GM21447 (cell line): ENCODE data around the gene ARHGAP26.
A peak's percentile ranks its signal among the peaks of the same experiment; 100 is the strongest.

Experiments
- ATAC-seq: cut with Tn5 transposase; IDR thresholded peaks from one replicate; pipeline ENCODE4 v1.9.1; 2021; ENCODE audit not compliant: unreplicated experiment

Gene ARHGAP26

DNA sequence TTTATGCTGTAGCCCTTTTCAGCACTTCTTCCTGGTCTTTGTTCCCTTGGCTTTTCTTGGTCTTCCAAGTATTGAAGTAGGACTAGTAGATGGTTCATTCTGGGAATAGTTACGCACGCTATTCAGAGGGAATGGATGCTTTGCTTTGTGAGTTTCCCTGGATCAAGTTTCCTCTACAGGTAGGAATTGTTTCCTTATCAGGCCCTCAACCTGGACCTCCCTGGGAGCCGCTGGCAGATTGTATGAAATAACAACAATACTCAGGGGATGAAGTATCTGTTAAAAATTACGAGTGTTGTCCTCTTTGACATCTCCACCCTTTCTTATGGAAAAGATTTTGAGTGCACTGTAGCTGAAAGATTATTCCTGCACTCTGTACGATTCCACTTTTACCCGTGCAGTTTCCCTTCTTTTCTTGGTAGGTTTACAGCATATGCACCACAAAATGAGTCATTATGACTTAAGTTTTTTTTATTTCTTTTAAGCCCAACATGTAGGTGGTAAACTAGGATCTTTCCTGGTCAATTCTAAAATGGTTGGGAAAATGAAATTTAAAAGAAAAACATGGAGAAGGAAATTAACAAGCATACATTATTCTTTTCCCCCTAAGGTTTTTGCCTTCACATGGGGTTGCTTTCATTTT is 57.9 kb downstream of the ARHGAP26 start:
- ATAC-seq = no peak

GRCh38 chr5:142828797-142829535 is 58.8 kb downstream of the ARHGAP26 start:
- no peak for ATAC-seq

DNA sequence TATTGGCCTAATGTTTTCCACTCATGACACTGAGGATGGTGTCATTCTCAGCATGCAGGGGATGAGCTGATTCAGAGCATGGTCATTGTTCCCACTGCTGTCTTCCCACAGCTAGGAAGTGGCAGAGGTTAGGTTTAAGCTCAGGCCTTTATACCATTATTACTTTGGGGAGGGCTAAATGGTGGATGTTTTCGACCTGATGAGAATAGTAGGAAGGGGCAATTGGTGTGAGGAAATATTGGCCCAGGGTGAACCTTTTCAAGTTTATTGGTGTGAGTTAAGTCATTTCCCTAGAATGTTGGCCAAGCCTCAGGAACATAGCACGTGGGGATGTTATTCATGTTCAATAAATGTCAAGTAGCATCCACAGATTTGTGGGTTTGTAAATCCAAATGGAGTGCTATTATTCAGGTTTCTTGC is 59.6 kb downstream of the ARHGAP26 start:
- ATAC-seq = no peak

DNA sequence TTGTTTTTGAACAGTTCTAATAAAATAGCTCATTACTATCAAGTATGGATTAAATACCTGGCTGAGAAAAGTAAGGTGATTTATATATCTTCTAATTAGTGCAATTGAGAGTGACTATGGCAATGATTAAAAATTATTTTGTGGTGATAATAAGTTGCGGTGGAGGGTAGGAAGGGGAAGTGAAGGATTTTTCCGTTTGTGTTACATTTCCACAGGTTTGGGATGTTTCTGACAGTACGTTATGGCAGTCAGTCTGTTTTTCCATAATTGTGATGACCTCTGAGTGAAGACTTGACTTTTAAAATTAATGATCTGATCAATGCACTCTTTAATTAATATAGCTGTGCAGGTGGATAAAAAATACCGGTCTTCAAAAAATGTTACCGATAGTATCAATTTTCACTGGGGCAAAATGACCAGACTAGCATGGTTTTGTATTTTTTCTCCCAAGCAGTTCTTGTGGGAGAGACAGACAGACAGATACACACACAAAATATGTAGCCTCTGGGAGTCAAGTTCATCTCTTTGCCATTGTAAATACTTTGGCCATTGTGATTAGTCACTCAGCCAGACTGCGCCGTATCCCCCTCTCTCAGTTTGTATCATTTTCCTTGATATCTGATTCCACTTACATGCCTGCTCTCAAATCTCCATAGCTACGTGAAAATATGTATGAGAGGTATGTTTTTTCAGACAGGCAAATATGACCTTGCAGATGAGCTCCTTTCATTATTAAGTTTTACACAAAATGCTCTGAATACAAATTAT is 60.2 kb downstream of the ARHGAP26 start:
- no peak for ATAC-seq

GRCh38 chr5:142831009-142831383 is 60.8 kb downstream of the ARHGAP26 start:
- no peak for ATAC-seq

DNA sequence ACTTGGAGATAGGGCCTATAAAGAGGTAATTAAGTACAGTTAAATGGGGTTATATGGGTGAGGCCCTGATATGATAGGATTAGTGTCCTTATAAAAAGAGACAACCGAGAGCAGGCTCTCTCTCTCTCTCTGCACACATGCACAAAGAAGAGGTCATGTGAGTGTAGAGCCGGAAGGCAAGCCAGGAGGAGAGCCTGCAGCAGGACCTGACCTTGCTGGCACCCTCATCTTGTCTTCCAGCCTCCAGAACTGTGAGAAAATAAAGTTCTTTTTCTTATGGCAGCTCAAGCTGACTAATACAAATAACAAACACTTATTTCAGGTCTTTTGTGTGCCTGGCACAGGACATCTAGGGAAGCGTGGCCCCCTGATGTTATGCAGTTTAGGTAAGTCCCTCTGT is 62.1 kb downstream of the ARHGAP26 start:
- ATAC-seq = no peak

DNA sequence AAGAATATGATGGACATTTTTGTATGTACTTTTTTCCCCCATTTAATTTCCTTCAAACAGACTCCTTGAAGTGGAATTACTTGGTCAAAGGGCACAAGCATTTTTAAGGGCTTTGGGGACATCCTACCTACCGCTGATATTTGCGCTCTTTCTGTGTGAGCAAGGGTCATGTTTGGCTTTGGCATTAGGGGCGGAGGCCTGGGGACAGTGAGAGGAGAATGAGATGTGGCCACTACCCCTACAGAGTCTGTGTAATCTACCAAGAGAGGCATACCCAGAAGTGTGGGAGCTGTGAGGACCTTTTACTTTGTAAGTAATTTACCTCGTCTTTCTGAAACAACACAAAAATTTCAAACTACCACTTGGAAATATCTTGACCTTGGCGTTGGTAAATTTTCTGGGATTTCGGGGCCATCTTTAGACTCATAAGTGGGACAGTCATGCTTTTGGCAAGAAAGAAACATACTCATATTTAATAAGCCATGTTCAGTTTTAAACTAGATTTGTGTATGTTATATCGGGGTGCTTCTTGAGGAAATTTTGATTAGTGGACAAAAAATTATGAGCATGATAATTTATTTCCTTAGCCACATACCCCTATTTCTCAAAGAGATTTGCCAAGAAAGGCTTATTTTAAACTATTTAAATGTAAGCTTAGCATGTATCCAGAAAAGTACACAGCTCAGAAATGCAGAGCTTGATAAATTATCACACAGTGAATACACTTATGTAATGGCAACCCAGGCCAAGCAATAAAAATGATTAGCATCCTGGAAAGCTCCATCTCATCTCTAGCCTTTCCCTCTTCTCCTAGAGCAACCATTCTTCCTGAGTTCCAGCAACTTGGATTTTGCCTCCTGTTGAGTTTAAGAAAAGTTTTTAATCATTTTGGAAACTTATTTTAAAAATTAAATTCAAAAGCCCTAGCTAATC is 63.6 kb downstream of the ARHGAP26 start:
- no peak for ATAC-seq

DNA sequence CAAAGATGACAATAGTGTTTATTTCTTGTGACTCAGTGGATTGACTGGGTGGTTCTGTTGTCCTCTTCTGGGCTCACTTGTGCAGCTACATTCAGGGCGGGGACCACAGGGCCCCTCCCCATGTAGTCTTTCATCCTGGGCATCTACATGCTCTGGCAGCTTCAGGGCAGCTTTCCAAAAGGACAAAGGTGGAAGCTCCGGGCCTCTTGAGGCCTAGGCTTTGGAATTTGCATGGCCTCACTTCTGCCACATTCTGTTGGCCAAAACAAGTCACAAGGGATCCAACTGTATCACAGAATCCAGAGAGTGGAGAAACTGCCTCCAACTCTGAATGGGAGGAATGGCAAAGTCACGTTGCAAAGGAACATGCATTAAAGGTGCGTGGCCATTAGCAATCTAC is 64.3 kb downstream of the ARHGAP26 start:
- no peak for ATAC-seq

- ATAC-seq = no peak
Measured at GRCh38 chr5:142835540-142835939, 65.4 kb downstream of the ARHGAP26 start.

- no peak for ATAC-seq
Measured at GRCh38 chr5:142836048-142836447, 65.9 kb downstream of the ARHGAP26 start.

DNA sequence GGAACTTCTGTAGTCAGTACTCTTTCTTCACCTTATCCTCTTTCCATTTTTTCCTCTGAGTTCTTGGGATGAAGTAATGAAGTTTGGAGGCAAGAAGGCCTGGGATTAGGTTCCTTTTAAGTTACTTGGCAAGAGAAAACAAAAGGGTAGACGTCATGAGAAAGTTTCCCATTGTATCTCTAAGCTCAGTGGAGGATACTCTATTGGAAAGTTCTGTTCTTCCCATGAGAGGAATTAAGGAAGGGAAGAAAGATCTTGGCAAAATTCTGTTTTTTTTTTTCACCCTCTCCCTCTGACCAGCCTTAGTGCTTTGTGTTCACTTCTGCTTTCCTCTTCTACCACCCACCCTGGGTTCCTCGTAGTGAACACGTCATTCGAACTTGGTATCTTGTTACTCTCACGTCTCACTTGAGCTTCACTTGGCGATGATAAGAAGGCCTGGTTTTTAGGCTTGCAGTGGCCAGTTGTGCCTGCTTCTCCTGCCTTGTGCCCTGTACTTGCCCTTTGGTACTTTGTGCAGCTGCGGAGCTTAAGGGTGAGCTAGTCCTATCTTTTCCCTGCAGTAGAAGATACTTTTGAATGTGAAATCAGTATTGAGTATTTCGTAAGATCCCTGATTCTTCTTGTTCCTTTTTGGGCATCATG is 67.0 kb downstream of the ARHGAP26 start:
- ATAC-seq = no peak

DNA sequence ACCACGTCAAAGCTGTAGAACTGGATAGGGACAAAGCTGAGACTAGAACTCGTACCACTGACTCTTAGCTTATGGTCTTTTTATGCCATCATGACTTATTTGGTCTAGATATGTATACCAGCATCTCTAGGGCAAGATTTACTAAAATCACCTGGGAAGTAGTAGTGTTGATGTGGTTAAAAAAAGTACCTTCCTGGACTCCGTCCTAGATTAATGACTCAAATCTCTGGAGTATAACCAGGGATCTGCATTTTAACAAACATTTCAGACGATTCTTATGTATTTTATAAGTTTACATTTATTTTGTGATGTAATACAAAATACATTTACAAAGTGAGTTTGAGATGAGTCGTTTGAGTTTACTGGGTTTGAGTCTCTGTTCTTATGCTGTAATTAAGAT is 68.7 kb downstream of the ARHGAP26 start:
- ATAC-seq = no peak

GRCh38 chr5:142839711-142840346 is 69.7 kb downstream of the ARHGAP26 start:
- no peak for ATAC-seq

- no peak for ATAC-seq
Measured at GRCh38 chr5:142840575-142840974, 70.4 kb downstream of the ARHGAP26 start.

DNA sequence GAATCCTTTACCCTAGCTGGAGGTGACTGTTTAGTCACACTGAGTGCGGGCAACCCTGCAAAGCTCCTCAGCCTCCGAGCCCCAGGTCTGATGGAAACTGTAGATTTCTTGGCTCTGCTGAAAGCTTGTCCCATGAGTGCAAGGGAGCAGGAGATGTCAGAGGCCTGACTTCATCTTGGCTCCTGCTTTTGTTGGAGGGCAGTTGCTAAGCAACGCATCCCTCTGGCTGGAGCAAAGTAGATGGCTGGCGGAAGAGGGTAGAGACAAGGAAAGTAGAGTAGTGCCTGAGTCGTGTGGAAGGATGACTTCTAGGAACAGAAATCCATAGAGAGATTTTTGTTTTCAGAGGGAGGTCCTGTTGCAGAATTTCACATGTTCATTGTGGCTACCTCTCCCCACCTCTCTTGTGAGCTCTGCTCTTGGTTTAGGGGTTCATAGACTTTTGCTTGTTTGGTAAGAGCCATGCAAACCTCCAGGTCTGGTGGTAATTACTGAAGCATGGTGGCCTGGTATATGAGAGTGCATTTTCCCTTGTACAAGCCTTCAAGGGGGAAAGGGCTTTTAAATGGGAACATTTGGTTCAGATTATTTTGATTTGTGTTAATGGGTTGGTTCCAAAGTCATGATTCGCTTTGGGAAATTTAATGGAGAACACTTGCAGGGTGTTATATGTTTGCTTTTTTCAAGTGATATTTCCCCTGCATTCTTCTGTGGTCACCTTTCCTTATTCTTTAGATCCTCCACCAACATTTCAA is 71.5 kb downstream of the ARHGAP26 start:
- no peak for ATAC-seq

GRCh38 chr5:142842994-142843905 is 73.1 kb downstream of the ARHGAP26 start:
- ATAC-seq = no peak

DNA sequence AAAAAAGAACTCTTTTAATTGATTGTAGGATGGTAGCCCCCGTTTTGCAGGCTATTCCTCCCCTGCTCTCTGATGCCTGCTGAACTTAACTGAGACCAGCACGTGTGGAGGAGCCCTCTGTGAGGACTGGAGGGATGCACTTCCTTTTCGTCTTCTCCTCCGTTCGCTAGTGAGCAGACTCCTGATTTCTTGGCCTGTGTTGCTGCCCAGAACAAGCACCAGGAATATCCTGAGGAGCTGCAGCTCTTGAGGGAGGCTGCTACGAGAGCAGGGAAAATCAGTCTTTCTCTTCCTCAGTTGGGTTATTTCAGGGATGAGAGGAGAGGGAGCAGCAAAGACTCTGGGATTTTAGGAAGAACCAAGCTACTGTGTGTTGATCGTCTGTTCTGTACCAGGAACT is 74.7 kb downstream of the ARHGAP26 start:
- no peak for ATAC-seq

GRCh38 chr5:142845402-142845921 is 75.3 kb downstream of the ARHGAP26 start:
- peak; percentile 68 for ATAC-seq
